K562 (cell line): ENCODE results near the gene HCRT. TPM values are rescaled to one million over a fixed set of nuclear protein-coding genes. Genes with fewer than 3 reads are reported as not detected.
A peak's percentile ranks its signal among the peaks of the same experiment; 100 is the strongest.

Source experiments
- ATAC-seq: fragments of 200-7000 bp; cut with Tn5 transposase; 3 replicates; pipeline ENCODE4 v1.9.1; 2020; ENCODE audit warnings: moderate library complexity
- BruUV-seq: library from RNA; stranded (reverse); fragments of 400-500 nt; replicated peaks from 2 replicates; lab custom pipeline; 2021; lab: Mats Ljungman, UMichigan
- CTCF ChIA-PET: fragments of 300-600 bp; formaldehyde crosslinking; extraction: SDS; loops from one replicate; lab custom pipeline; 2021; ENCODE audit warnings: low intra/inter-chr PET ratio; lab: Yijun Ruan, JAX
- POLR2A ChIA-PET: fragments of 300-600, 350-650 bp; sonication (Branson Sonifier 250); formaldehyde crosslinking; extraction: SDS; loops from one replicate; lab custom pipeline; 2021; ENCODE audit warnings: antibody characterized with exemption, inconsistent platforms; lab: Yijun Ruan, JAX
- DNase-seq, 4 experiments: peaks; one replicate each; pipeline versions ENCODE4 v3.0.0 to v3.0.0-alpha.2; 2011 to 2018; ENCODE audit warnings: low spot score in 3 of 4, mixed read lengths in 3 of 4; ENCODE audit errors: extremely low read depth in 1 of 4
- FAIRE-seq: peaks from 2 replicates; lab custom pipeline; 2011; peaks lifted over from hg19 to GRCh38; lab: Jason Lieb, UNC
- H2AFZ ChIP-seq: 2 replicates; pipeline ENCODE4 v1.6.0; 2011; ENCODE audit warnings: low read depth, low read length, control low read depth, inconsistent platforms
- H3K27ac ChIP-seq: fragments of 200-600 bp; 3 replicates; pipeline ENCODE4 v1.8.0; 2011; ENCODE audit warnings: low read depth, mild to moderate bottlenecking, control low read depth, inconsistent platforms, low read length, moderate library complexity, mixed read lengths; ENCODE audit errors: extremely low read depth
- H3K27me3 ChIP-seq, 2 experiments: fragments of 300-600 bp in 1 of 2; 2 replicates in 1 of 2; 3 replicates in 1 of 2; pipeline versions ENCODE4 v1.6.0 to v1.8.0; 2011; ENCODE audit warnings: inconsistent platforms in 2 of 2, low read length in 2 of 2, mild to moderate bottlenecking in 1 of 2, mixed read lengths in 1 of 2, moderate library complexity in 1 of 2; ENCODE audit not compliant: control insufficient read depth in 2 of 2, insufficient read depth in 2 of 2
- H3K36me3 ChIP-seq: fragments of 300-600 bp; 3 replicates; pipeline ENCODE4 v1.8.0; 2011; ENCODE audit warnings: mild to moderate bottlenecking, low read length, inconsistent platforms; ENCODE audit not compliant: control insufficient read depth, insufficient read depth
- H3K4me1 ChIP-seq, 2 experiments: fragments of 200-600 bp in 1 of 2; replicated peaks in 1 of 2; 2 replicates in 1 of 2; 3 replicates in 1 of 2; pipeline versions ENCODE4 v1.5.1 to v1.8.0; 2011; ENCODE audit warnings: inconsistent platforms in 2 of 2, low read length in 2 of 2, mild to moderate bottlenecking in 1 of 2, mixed read lengths in 1 of 2, moderate library complexity in 1 of 2; ENCODE audit not compliant: control insufficient read depth in 2 of 2, insufficient read depth in 2 of 2
- H3K4me2 ChIP-seq: 2 replicates; pipeline ENCODE4 v1.6.1; 2011; ENCODE audit warnings: low read length, control low read depth, inconsistent platforms, mixed read lengths; ENCODE audit not compliant: insufficient read depth
- H3K4me3 ChIP-seq: fragments of 200-600 bp; sonication (generic), shearing (Covaris generic); 2 replicates; pipeline ENCODE4 v1.5.1; 2016; ENCODE audit warnings: control low read depth, inconsistent platforms
- H3K79me2 ChIP-seq: fragments of 200-600 bp; 3 replicates; pipeline ENCODE4 v1.8.0; 2011; ENCODE audit warnings: low read length, inconsistent platforms; ENCODE audit not compliant: control insufficient read depth, insufficient read depth
- H3K9ac ChIP-seq, 2 experiments: 2 replicates each; pipeline versions ENCODE4 v1.6.0 to v1.6.1; 2011; ENCODE audit warnings: low read depth in 2 of 2, low read length in 2 of 2, control low read depth in 1 of 2, inconsistent platforms in 1 of 2, mild to moderate bottlenecking in 1 of 2, mixed read lengths in 1 of 2; ENCODE audit not compliant: insufficient read depth in 1 of 2
- H3K9me1 ChIP-seq: one replicate; pipeline ENCODE4 v1.6.0; 2011; ENCODE audit warnings: inconsistent platforms, mild to moderate bottlenecking, low read length, moderate library complexity; ENCODE audit not compliant: control insufficient read depth, insufficient read depth
- H3K9me3 ChIP-seq: replicated peaks from 2 replicates; pipeline ENCODE4 v1.5.1; 2011; ENCODE audit warnings: low read depth, low read length, inconsistent platforms; ENCODE audit not compliant: control insufficient read depth, insufficient read depth
- H4K20me1 ChIP-seq: replicated peaks from 2 replicates; pipeline ENCODE4 v1.6.1; 2011; ENCODE audit warnings: low read length, inconsistent platforms, mixed read lengths; ENCODE audit not compliant: control insufficient read depth, insufficient read depth
- CBFB ChIP-seq: sonication (generic); formaldehyde crosslinking; IDR thresholded peaks from 2 replicates; pipeline ENCODE4 v1.4.0; 2020; ENCODE audit warnings: mild to moderate bottlenecking, missing genetic modification reagents
- NR2C1 ChIP-seq, 2 experiments: fragments of 450-650 bp; IDR thresholded peaks; 2 replicates each; pipeline ENCODE4 v1.6.1; 2017; ENCODE audit warnings: mild to moderate bottlenecking in 2 of 2, antibody characterized with exemption in 1 of 2, inconsistent platforms in 1 of 2, missing compliant biosample characterization in 1 of 2, missing genetic modification characterization in 1 of 2
- POLR2A ChIP-seq: fragments of 450-650 bp; conservative IDR thresholded peaks from 2 replicates; pipeline ENCODE4 v1.6.1; 2016
- SAP30 ChIP-seq: fragments of 200-600 bp; sonication (generic); IDR thresholded peaks from 2 replicates; pipeline ENCODE4 v1.6.1; 2012; ENCODE audit warnings: borderline replicate concordance, low read depth, mild to moderate bottlenecking, moderate library complexity, low read length, control low read depth, inconsistent platforms; ENCODE audit not compliant: insufficient read depth, poor library complexity, severe bottlenecking
- ZNF785 ChIP-seq: fragments of 250-450 bp; sonication (Bioruptor Pico); IDR thresholded peaks from 2 replicates; pipeline ENCODE4 v1.4.0; 2020; ENCODE audit warnings: mild to moderate bottlenecking
- WGBS: fragments of 100-300 bp; shearing (Covaris generic); methylation state at CpG from one replicate; pipeline ENCODE4 v1.1.6; 2016; ENCODE audit warnings: low coverage, mixed read lengths; ENCODE audit not compliant: insufficient coverage; ENCODE audit errors: missing lambda C conversion rate; 5-methylcytosine and 5-hydroxymethylcytosine counted together
- in situ Hi-C: fragments of 300-500 bp; cut with MboI; formaldehyde crosslinking; loops from 4 replicates; pipeline ENCODE4 v1.15.0; 2018; ENCODE audit warnings: inconsistent platforms, mixed read lengths
- intact Hi-C: fragments of 100-400 bp; cut with micrococcal nuclease; formaldehyde crosslinking; loops from 2 replicates; pipeline ENCODE4 v1.14.2; 2022
- polyA plus RNA-seq, 8 experiments: library from polyadenylated mRNA; depleted of rRNA in 4 of 8; stranded (reverse) in 5 of 8; unstranded in 3 of 8; fragments of >200 nt; fragmentation: Nextera tagmentation in 2 of 8; fragmentation: Illumina TruSeq in 1 of 8; extraction: Ambion mirVana in 2 of 8; extraction: Trizol in 1 of 8; gene quantifications; 2 replicates each; pipeline versions ENCODE4 v1.2.1 to v1.2.3, GENCODE V29; 2011 to 2014; ENCODE audit warnings: inconsistent platforms in 1 of 8, missing spikeins in 1 of 8
- total RNA-seq, 7 experiments: library from RNA; depleted of rRNA in 6 of 7; stranded (reverse); fragments of >200 nt in 6 of 7; fragmentation: Illumina TruSeq in 2 of 7; extraction: Trizol in 2 of 7; gene quantifications; 2 replicates each; pipeline versions ENCODE4 v1.2.1 to v1.2.3, GENCODE V29; 2011 to 2021; ENCODE audit warnings: low replicate concordance in 1 of 7
- TF ChIP-seq, protein P1 (sequence below): sonication (generic); formaldehyde crosslinking; IDR thresholded peaks from 2 replicates; pipeline ENCODE4 v1.8.1; 2023; ENCODE audit warnings: missing genetic modification reagents, mild to moderate bottlenecking, borderline replicate concordance
- TF ChIP-seq, protein P2 (sequence below): sonication (generic); formaldehyde crosslinking; IDR thresholded peaks from 2 replicates; pipeline ENCODE4 v1.8.0; 2022; ENCODE audit warnings: missing genetic modification reagents, mild to moderate bottlenecking, moderate library complexity, borderline replicate concordance
- TF ChIP-seq, protein P3 (sequence below): fragments of 150-350 bp; conservative IDR thresholded peaks from 2 replicates; pipeline ENCODE4 v1.6.1; 2014; ENCODE audit warnings: low read length

The HCRT gene
- total and polyA plus RNA-seq, 9 of the 15 experiments (the other 6 are each of a cell fraction or from before 2014, with no cell fraction given), result not detected

DNA sequence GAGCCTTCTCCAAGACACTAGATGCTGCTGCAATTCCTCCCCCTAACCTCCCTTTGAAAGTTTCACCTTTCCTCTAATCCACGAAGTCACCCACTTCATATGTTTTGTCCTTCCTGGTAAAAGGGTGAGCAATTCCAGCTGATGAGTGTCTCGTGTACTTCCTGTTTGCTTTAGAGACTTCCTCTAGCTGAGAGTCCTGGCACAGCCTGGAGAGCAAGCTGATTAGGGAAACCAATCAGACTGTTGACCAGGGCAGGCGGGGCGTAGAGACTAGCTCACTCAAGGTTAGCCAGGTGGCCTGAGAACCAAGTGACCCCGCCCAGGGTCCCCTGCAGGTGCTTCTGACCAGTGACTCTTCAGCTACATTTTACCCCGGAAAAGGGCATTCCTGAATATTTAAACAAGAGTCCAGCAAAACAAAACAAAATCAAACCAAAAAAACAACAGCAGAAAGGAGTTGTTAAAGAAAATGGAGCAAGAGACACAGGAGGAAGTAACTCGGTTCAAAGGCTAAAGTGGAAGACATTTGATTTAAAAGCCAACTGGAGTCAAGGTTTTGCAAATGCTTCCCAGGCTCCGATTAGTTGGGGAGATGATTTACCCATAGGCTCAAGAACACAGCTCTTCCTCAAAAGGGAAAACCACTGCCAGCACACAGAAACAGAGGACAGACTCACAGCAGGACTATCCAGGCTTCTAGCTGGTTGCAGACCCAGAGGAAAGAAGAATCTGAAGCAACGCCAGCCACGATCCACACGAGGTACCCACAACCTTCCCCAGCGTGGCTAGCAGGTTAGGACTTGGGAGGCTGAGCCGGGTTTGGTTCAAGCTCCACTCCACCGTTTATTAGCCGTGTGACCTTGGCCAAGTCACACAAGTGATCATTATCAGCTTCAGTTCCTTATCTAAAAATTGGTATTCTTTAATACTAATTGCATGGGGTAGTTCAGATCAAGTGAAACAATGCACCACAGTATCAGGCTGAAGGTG lies 49.3 kb downstream of the HCRT start:
- Histone ChIP-seq H3K4me3 (no peak overlapping the region), H3K9ac (peak overlapping the region in 1 of 2 experiments; percentile 72; a peak in 2 of 4 replicates), H3K36me3 (peaks cover 79% of the 10 kb centered on the region), H3K27me3 (no peaks in the 10 kb centered on the region), H2AFZ (no peak overlapping the region), H3K9me3 (no peaks in the 10 kb centered on the region), H3K27ac (peak overlapping the region; percentile 34; the same call in 1 of the 3 replicates), H4K20me1 (peaks cover 9% of the 10 kb centered on the region; the same call in 1 of the 2 replicates), H3K79me2 (peaks cover 82% of the 10 kb centered on the region), H3K4me1 (peaks cover 9 to 11% of the 10 kb centered on the region in 2 experiments; a peak in 3 of 5 replicates), H3K4me2 (no peak overlapping the region), H3K9me1 (peaks cover 9% of the 10 kb centered on the region)
- DNase-seq, result peak in 2 of 4 experiments; percentile 33 to 37
- BruUV-seq, result no TSS peak
- ChIA-PET CTCF (no interaction called here), POLR2A (interaction anchor here (0.9 to 1.2 kb wide), 5 partner anchors 11 to 108 kb away, joined by 3 to 6 read pairs (median 4); partner anchors contain the start of gene KCNH4)
- peak; percentile 71 for FAIRE-seq
- intact Hi-C loops, result no loop called here
- ATAC-seq, result peak; percentile 79
- in situ Hi-C loops, result no loop called here
- WGBS, result 64% methylated on average over 15 of the region's 15 CpGs
- TF ChIP-seq, protein P1, sequence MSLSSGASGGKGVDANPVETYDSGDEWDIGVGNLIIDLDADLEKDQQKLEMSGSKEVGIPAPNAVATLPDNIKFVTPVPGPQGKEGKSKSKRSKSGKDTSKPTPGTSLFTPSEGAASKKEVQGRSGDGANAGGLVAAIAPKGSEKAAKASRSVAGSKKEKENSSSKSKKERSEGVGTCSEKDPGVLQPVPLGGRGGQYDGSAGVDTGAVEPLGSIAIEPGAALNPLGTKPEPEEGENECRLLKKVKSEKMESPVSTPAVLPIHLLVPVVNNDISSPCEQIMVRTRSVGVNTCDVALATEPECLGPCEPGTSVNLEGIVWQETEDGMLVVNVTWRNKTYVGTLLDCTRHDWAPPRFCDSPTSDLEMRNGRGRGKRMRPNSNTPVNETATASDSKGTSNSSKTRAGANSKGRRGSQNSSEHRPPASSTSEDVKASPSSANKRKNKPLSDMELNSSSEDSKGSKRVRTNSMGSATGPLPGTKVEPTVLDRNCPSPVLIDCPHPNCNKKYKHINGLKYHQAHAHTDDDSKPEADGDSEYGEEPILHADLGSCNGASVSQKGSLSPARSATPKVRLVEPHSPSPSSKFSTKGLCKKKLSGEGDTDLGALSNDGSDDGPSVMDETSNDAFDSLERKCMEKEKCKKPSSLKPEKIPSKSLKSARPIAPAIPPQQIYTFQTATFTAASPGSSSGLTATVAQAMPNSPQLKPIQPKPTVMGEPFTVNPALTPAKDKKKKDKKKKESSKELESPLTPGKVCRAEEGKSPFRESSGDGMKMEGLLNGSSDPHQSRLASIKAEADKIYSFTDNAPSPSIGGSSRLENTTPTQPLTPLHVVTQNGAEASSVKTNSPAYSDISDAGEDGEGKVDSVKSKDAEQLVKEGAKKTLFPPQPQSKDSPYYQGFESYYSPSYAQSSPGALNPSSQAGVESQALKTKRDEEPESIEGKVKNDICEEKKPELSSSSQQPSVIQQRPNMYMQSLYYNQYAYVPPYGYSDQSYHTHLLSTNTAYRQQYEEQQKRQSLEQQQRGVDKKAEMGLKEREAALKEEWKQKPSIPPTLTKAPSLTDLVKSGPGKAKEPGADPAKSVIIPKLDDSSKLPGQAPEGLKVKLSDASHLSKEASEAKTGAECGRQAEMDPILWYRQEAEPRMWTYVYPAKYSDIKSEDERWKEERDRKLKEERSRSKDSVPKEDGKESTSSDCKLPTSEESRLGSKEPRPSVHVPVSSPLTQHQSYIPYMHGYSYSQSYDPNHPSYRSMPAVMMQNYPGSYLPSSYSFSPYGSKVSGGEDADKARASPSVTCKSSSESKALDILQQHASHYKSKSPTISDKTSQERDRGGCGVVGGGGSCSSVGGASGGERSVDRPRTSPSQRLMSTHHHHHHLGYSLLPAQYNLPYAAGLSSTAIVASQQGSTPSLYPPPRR (CRISPR knock-in tag), result no peak
- TF ChIP-seq ZNF785 (CRISPR knock-in tag), result no peak
- TF ChIP-seq, protein P2, sequence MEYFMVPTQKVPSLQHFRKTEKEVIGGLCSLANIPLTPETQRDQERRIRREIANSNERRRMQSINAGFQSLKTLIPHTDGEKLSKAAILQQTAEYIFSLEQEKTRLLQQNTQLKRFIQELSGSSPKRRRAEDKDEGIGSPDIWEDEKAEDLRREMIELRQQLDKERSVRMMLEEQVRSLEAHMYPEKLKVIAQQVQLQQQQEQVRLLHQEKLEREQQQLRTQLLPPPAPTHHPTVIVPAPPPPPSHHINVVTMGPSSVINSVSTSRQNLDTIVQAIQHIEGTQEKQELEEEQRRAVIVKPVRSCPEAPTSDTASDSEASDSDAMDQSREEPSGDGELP, result peak; percentile 60
- no peak for TF ChIP-seq SAP30
- TF ChIP-seq CBFB (CRISPR knock-in tag), result no peak
- TF ChIP-seq NR2C1 (IDR thresholded peaks at IDR 0.05), result no peak
- TF ChIP-seq NR2C1 (tag; IDR thresholded peaks at IDR 0.05), result no peak
- no peak for TF ChIP-seq POLR2A
- TF ChIP-seq, protein P3, sequence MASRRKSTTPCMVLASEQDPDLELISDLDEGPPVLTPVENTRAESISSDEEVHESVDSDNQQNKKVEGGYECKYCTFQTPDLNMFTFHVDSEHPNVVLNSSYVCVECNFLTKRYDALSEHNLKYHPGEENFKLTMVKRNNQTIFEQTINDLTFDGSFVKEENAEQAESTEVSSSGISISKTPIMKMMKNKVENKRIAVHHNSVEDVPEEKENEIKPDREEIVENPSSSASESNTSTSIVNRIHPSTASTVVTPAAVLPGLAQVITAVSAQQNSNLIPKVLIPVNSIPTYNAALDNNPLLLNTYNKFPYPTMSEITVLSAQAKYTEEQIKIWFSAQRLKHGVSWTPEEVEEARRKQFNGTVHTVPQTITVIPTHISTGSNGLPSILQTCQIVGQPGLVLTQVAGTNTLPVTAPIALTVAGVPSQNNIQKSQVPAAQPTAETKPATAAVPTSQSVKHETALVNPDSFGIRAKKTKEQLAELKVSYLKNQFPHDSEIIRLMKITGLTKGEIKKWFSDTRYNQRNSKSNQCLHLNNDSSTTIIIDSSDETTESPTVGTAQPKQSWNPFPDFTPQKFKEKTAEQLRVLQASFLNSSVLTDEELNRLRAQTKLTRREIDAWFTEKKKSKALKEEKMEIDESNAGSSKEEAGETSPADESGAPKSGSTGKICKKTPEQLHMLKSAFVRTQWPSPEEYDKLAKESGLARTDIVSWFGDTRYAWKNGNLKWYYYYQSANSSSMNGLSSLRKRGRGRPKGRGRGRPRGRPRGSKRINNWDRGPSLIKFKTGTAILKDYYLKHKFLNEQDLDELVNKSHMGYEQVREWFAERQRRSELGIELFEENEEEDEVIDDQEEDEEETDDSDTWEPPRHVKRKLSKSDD, result no peak
